ENCODE results near the gene FKBP2. TPM values are rescaled to one million over a fixed set of nuclear protein-coding genes. Genes with fewer than 3 reads are reported as not detected.

FKBP2 gene
- total and polyA plus RNA-seq, 2 experiments from 2014 or later: 57.7 to 349 TPM

DNA sequence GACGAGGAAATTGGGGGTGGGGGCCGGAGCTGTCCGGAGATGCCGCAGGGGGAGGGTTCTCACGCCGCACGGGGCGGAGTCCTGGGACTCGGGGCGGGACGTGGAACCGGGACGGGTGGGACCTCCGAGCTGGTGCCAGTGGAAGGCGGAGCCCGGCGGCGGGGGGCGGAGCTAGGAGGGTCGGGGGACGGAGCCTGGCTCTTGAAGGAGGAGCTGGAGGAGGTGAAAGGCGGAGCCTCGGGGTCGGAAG is 271 bp downstream of the FKBP2 start:
- Histone ChIP-seq H3K4me3 (peak overlapping the region; percentile 23), H3K36me3 (replicated peaks; ENCODE audit: insufficient read depth, low read depth) (no peaks in the 10 kb centered on the region), H2AFZ (peak overlapping the region; percentile 24), H3K9me3 (ENCODE audit: low read depth) (no peaks in the 10 kb centered on the region), H3K4me2 (peak overlapping the region; percentile 82), H3K27ac (peak overlapping the region; percentile 99), H4K20me1 (ENCODE audit: insufficient read depth, poor library complexity, severe bottlenecking) (no peaks in the 10 kb centered on the region), H3K4me1 (ENCODE audit: insufficient read depth) (peaks cover 20% of the 10 kb centered on the region), H3K9me2 (replicated peaks; ENCODE audit: insufficient read depth) (no peaks in the 10 kb centered on the region), H3K27me3 (no peaks in the 10 kb centered on the region), H3K79me2 (peaks cover 27% of the 10 kb centered on the region)
- DNase-seq (ENCODE audit: low spot score): peak; percentile 100
- TF ChIP-seq EZH2 (IDR thresholded peaks at IDR 0.05; ENCODE audit: borderline replicate concordance) (no peak), EZH2phosphoT487 (IDR thresholded peaks at IDR 0.05; ENCODE audit: low read depth, severe bottlenecking, unreplicated experiment) (no peak)
- TF ChIP-seq, protein P1, sequence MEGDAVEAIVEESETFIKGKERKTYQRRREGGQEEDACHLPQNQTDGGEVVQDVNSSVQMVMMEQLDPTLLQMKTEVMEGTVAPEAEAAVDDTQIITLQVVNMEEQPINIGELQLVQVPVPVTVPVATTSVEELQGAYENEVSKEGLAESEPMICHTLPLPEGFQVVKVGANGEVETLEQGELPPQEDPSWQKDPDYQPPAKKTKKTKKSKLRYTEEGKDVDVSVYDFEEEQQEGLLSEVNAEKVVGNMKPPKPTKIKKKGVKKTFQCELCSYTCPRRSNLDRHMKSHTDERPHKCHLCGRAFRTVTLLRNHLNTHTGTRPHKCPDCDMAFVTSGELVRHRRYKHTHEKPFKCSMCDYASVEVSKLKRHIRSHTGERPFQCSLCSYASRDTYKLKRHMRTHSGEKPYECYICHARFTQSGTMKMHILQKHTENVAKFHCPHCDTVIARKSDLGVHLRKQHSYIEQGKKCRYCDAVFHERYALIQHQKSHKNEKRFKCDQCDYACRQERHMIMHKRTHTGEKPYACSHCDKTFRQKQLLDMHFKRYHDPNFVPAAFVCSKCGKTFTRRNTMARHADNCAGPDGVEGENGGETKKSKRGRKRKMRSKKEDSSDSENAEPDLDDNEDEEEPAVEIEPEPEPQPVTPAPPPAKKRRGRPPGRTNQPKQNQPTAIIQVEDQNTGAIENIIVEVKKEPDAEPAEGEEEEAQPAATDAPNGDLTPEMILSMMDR (IDR thresholded peaks at IDR 0.05; ENCODE audit: poor library complexity): no peak
- WGBS (ENCODE audit: low lambda C conversion rate, missing lambda C conversion rate): no CpG with 5 or more reads among the region's 24 CpGs

DNA sequence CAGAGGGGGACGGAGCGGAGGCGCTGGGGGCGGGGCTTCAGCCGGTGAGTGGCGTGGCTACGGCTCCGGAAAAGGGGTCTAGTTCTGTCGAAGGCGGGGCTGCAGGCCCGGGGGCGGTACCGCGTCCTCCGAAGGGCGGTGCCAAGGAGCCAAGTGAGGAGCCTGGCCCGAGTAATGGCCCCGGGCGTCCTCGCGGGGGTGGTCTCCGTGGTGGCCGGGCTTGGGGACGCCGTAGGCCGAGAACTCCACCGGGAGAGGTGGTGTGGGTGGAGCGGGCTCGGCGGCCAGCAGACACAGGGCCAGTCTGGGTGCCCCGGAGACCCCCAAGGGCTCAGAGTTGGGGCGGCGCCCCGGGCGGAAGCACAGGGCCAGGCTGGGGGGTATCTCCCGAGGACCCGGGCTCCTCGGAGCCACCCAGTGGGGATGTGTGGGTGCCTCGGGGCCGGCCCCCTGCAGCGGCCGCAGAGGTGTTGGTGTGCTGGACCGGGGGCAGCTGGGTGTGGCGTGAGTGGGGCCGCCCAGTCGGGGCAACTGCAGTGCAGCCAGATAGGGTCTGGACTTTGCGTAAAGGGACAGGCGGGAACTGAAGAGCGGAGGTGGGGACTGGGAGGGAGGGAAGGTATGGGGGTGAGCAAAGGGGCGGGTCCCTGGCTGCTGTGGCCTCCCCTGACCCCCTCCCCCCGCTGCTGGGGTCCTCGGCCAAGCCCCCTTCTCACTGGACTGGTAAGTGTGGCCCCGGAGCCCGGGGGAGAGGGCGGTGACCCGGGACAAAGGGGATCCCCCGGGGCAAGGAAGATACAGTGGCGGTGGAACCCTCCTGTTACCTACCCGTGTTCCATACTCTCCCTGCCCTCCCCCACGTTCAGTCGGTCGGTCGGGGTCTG is 838 bp downstream of the FKBP2 start:
- Histone ChIP-seq H3K27ac (peak overlapping the region; percentile 85), H3K27me3 (no peaks in the 10 kb centered on the region), H3K9me3 (ENCODE audit: low read depth) (no peaks in the 10 kb centered on the region), H3K4me3 (peak overlapping the region; percentile 32), H3K4me1 (ENCODE audit: insufficient read depth) (peaks cover 20% of the 10 kb centered on the region), H3K79me2 (peaks cover 29% of the 10 kb centered on the region), H2AFZ (no peak overlapping the region), H3K4me2 (peak overlapping the region; percentile 80), H4K20me1 (ENCODE audit: insufficient read depth, poor library complexity, severe bottlenecking) (no peaks in the 10 kb centered on the region), H3K9me2 (replicated peaks; ENCODE audit: insufficient read depth) (no peaks in the 10 kb centered on the region), H3K36me3 (replicated peaks; ENCODE audit: insufficient read depth, low read depth) (no peaks in the 10 kb centered on the region)
- DNase-seq (ENCODE audit: low spot score): peak; percentile 79
- WGBS (ENCODE audit: low lambda C conversion rate, missing lambda C conversion rate): under 1% methylated on average over 38 of the region's 63 CpGs
- no peak for TF ChIP-seq EZH2 (IDR thresholded peaks at IDR 0.05; ENCODE audit: borderline replicate concordance)
- TF ChIP-seq EZH2phosphoT487 (IDR thresholded peaks at IDR 0.05; ENCODE audit: low read depth, severe bottlenecking, unreplicated experiment): no peak

DNA sequence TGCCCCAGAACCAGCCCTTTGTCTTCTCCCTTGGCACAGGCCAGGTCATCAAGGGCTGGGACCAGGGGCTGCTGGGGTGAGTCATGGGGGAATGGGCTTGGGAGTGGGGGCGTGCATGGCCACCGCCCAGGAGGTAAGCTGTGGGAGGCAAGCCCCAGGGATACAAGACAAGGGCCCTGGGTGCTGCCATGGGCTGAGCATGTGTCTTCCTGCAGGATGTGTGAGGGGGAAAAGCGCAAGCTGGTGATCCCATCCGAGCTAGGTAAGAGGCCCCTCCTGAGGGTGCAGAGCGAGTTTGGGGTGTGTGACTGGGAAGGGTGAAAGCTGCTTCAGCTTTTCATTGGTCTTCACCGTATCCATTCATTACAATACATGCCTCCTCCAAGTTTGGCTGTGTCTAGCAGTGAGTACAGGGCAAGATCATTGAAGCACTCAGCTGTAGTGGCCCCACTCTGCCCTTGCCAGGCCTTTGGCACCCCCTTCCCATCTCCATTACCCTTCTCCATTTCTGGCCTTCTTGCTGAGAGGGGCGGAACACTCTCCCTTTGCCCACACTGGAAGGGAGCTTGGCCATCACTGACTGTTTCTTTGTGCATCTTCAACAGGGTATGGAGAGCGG is 2.5 kb downstream of the FKBP2 start:
- Histone ChIP-seq H3K4me3 (no peak overlapping the region), H3K36me3 (replicated peaks; ENCODE audit: insufficient read depth, low read depth) (no peaks in the 10 kb centered on the region), H2AFZ (no peak overlapping the region), H3K9me3 (ENCODE audit: low read depth) (no peaks in the 10 kb centered on the region), H3K27ac (no peak overlapping the region), H3K9me2 (replicated peaks; ENCODE audit: insufficient read depth) (no peaks in the 10 kb centered on the region), H4K20me1 (ENCODE audit: insufficient read depth, poor library complexity, severe bottlenecking) (no peaks in the 10 kb centered on the region), H3K27me3 (no peaks in the 10 kb centered on the region), H3K79me2 (peaks cover 29% of the 10 kb centered on the region), H3K4me2 (peak overlapping the region; percentile 80), H3K4me1 (ENCODE audit: insufficient read depth) (peaks cover 23% of the 10 kb centered on the region)
- TF ChIP-seq, protein P1 (IDR thresholded peaks at IDR 0.05; ENCODE audit: poor library complexity): no peak
- TF ChIP-seq EZH2phosphoT487 (IDR thresholded peaks at IDR 0.05; ENCODE audit: low read depth, severe bottlenecking, unreplicated experiment): no peak
- TF ChIP-seq EZH2 (IDR thresholded peaks at IDR 0.05; ENCODE audit: borderline replicate concordance): no peak
- no peak for DNase-seq (ENCODE audit: low spot score)
- 93% methylated on average over 8 of the region's 8 CpGs for WGBS (ENCODE audit: low lambda C conversion rate, missing lambda C conversion rate)

DNA sequence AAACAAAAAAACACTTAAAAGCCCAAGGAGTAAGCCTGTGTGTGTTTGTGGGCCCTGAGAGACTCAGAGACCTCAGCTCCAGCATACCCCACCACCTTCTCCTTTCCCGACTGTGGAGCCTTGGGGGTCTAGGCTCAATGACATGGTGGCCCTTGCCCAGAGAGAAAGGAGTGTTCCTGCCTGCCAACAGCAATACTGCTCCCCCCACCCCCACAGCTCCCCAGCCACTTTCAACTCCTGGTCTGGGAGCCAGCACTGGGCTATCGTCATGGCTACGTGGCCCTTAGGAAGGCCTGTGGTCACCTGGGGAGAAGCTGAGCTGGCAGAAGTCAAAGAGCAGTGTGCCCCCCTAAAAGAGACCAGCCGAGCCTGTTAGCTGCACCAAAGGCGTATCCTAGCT is 3.2 kb downstream of the FKBP2 start:
- no peak overlapping the region for H3K4me2 ChIP-seq
- H4K20me1 ChIP-seq (ENCODE audit: insufficient read depth, poor library complexity, severe bottlenecking): no peaks in the 10 kb centered on the region
- H3K4me3 ChIP-seq: no peak overlapping the region
- H3K27me3 ChIP-seq: no peaks in the 10 kb centered on the region
- TF ChIP-seq EZH2phosphoT487 (IDR thresholded peaks at IDR 0.05; ENCODE audit: low read depth, severe bottlenecking, unreplicated experiment) (no peak), EZH2 (IDR thresholded peaks at IDR 0.05; ENCODE audit: borderline replicate concordance) (no peak)
- TF ChIP-seq, protein P1 (IDR thresholded peaks at IDR 0.05; ENCODE audit: poor library complexity): no peak
- H3K79me2 ChIP-seq: peaks cover 29% of the 10 kb centered on the region
- no peaks in the 10 kb centered on the region for H3K36me3 ChIP-seq (replicated peaks; ENCODE audit: insufficient read depth, low read depth)
- no peak for DNase-seq (ENCODE audit: low spot score)
- H3K4me1 ChIP-seq (ENCODE audit: insufficient read depth): peaks cover 23% of the 10 kb centered on the region
- H3K9me2 ChIP-seq (replicated peaks; ENCODE audit: insufficient read depth): no peaks in the 10 kb centered on the region
- WGBS (ENCODE audit: low lambda C conversion rate, missing lambda C conversion rate): 70% methylated on average over 5 of the region's 5 CpGs
- H3K9me3 ChIP-seq (ENCODE audit: low read depth): no peaks in the 10 kb centered on the region
- H2AFZ ChIP-seq: no peak overlapping the region
- H3K27ac ChIP-seq: no peak overlapping the region

Measured in hepatocyte (in vitro differentiated cells).